Loucy (cell line): Measurements from ENCODE around the gene RREB1.

ENCODE experiments used
- H2AFZ ChIP-seq: fragments of 200-600 bp; sonication (generic); 2 replicates; pipeline ENCODE4 v1.6.0; 2016; ENCODE audit warnings: antibody characterized with exemption, mild to moderate bottlenecking, low read length, moderate library complexity
- H3F3A ChIP-seq: fragments of 200-600 bp; 2 replicates; pipeline ENCODE4 v1.6.0; 2016; ENCODE audit warnings: antibody characterized with exemption, low read depth, mild to moderate bottlenecking
- H3K27me3 ChIP-seq: fragments of 200-600 bp; sonication (generic); 2 replicates; pipeline ENCODE4 v1.6.1; 2014; ENCODE audit warnings: low read length, mild to moderate bottlenecking; ENCODE audit not compliant: insufficient read depth, poor library complexity, severe bottlenecking
- H3K36me3 ChIP-seq: fragments of 200-600 bp; sonication (generic); 2 replicates; pipeline ENCODE4 v1.6.1; 2016; ENCODE audit warnings: low read length; ENCODE audit not compliant: insufficient read depth
- H3K4me1 ChIP-seq: fragments of 200-600 bp; sonication (generic); 2 replicates; pipeline ENCODE4 v1.5.1; 2014; ENCODE audit warnings: low read length, mild to moderate bottlenecking; ENCODE audit not compliant: insufficient read depth, poor library complexity, severe bottlenecking
- H3K4me2 ChIP-seq: fragments of 200-600 bp; sonication (generic); 2 replicates; pipeline ENCODE4 v1.6.0; 2014; ENCODE audit warnings: antibody characterized with exemption, low read length, low read depth, mild to moderate bottlenecking; ENCODE audit not compliant: poor library complexity, severe bottlenecking
- H3K4me3 ChIP-seq: fragments of 200-600 bp; sonication (generic); 2 replicates; pipeline ENCODE4 v1.5.1; 2014; ENCODE audit warnings: low read length, mild to moderate bottlenecking, mixed read lengths; ENCODE audit not compliant: poor library complexity, severe bottlenecking
- H3K79me2 ChIP-seq: fragments of 200-600 bp; sonication (generic); 2 replicates; pipeline ENCODE4 v1.6.1; 2014; ENCODE audit warnings: low read length; ENCODE audit not compliant: insufficient read depth
- H3K9ac ChIP-seq: fragments of 200-600 bp; sonication (generic); 2 replicates; pipeline ENCODE4 v1.6.0; 2014; ENCODE audit warnings: mild to moderate bottlenecking, low read depth, low read length, moderate library complexity; ENCODE audit not compliant: poor library complexity, severe bottlenecking
- H3K9me2 ChIP-seq: fragments of 200-600 bp; sonication (generic); replicated peaks from 2 replicates; pipeline ENCODE4 v1.6.1; 2016; ENCODE audit warnings: low read depth, low read length, mixed read lengths
- H3K9me3 ChIP-seq: fragments of 200-600 bp; sonication (generic); 2 replicates; pipeline ENCODE4 v1.6.1; 2014; ENCODE audit warnings: mild to moderate bottlenecking, antibody characterized with exemption, low read length, low read depth; ENCODE audit not compliant: insufficient read depth
- H4K20me1 ChIP-seq: fragments of 200-600 bp; sonication (generic); 2 replicates; pipeline ENCODE4 v1.6.0; 2014; ENCODE audit warnings: antibody characterized with exemption, low read length, mild to moderate bottlenecking; ENCODE audit not compliant: insufficient read depth, poor library complexity, severe bottlenecking
- CTCF ChIP-seq: fragments of 200-600 bp; sonication (generic); conservative IDR thresholded peaks from 2 replicates; pipeline ENCODE4 v1.5.1; 2014; ENCODE audit warnings: mild to moderate bottlenecking, antibody characterized with exemption, low read length
- EZH2phosphoT487 ChIP-seq: fragments of 200-600 bp; IDR thresholded peaks from 2 replicates; pipeline ENCODE4 v1.6.1; 2018; ENCODE audit warnings: antibody characterized with exemption, mild to moderate bottlenecking, moderate library complexity, borderline replicate concordance

Gene RREB1

GRCh38 chr6:7240351-7240750 is 132.6 kb downstream of the RREB1 start:
- Histone ChIP-seq H3K4me1 (peaks cover 19% of the 10 kb centered on the region), H4K20me1 (peaks cover 3% of the 10 kb centered on the region), H2AFZ (no peak overlapping the region), H3F3A (0 out of 2 replicates have a peak, but pooled peaks cover 4% of the 10 kb centered on the region), H3K36me3 (peaks cover 48% of the 10 kb centered on the region; the same call in 1 of the 2 replicates), H3K27me3 (no peaks in the 10 kb centered on the region), H3K9me2 (no peaks in the 10 kb centered on the region), H3K9me3 (no peaks in the 10 kb centered on the region), H3K9ac (no peak overlapping the region), H3K4me3 (no peak overlapping the region), H3K79me2 (no peaks in the 10 kb centered on the region), H3K4me2 (no peak overlapping the region)
- TF ChIP-seq CTCF, result no peak
- TF ChIP-seq EZH2phosphoT487, result no peak

- H3K9ac ChIP-seq, result no peak overlapping the region
- H3K36me3 ChIP-seq, result peaks cover 49% of the 10 kb centered on the region; the same call in 1 of the 2 replicates
- no peak overlapping the region for H3K4me2 ChIP-seq
- no peak overlapping the region for H2AFZ ChIP-seq
- peaks cover 3% of the 10 kb centered on the region for H4K20me1 ChIP-seq
- H3K4me1 ChIP-seq, result peaks cover 19% of the 10 kb centered on the region
- H3K27me3 ChIP-seq, result no peaks in the 10 kb centered on the region
- 0 out of 2 replicates have a peak, but pooled peaks cover 4% of the 10 kb centered on the region for H3F3A ChIP-seq
- TF ChIP-seq EZH2phosphoT487, result no peak
- TF ChIP-seq CTCF, result no peak
- H3K79me2 ChIP-seq, result no peaks in the 10 kb centered on the region
- no peaks in the 10 kb centered on the region for H3K9me3 ChIP-seq
- H3K4me3 ChIP-seq, result no peak overlapping the region
- no peaks in the 10 kb centered on the region for H3K9me2 ChIP-seq
These were observed 133.4 kb downstream of the RREB1 start for GRCh38 chr6:7241160-7241559.

GRCh38 chr6:7241709-7242645 is 134.2 kb downstream of the RREB1 start:
- TF ChIP-seq CTCF (no peak), EZH2phosphoT487 (no peak)
- Histone ChIP-seq H3F3A (0 out of 2 replicates have a peak, but pooled peaks cover 4% of the 10 kb centered on the region), H3K9ac (no peak overlapping the region), H3K4me2 (no peak overlapping the region), H3K27me3 (no peaks in the 10 kb centered on the region), H3K4me1 (peaks cover 19% of the 10 kb centered on the region), H3K79me2 (no peaks in the 10 kb centered on the region), H3K4me3 (no peak overlapping the region), H3K36me3 (peaks cover 55% of the 10 kb centered on the region; the same call in 1 of the 2 replicates), H2AFZ (no peak overlapping the region), H4K20me1 (peaks cover 3% of the 10 kb centered on the region), H3K9me3 (no peaks in the 10 kb centered on the region), H3K9me2 (no peaks in the 10 kb centered on the region)
